Fibroblast of the aortic adventitia (primary cell): Measurements from ENCODE around the gene LRRC63. TPM values are rescaled to one million over a fixed set of nuclear protein-coding genes. Genes with fewer than 3 reads are reported as not detected.
"Not testable (repeated sequence)": the region's sequence is repeated elsewhere in the genome, so short reads cannot be mapped to it uniquely, and the experiment has no call there.

ENCODE experiments used
- DNase-seq: peaks from one replicate; pipeline ENCODE4 v3.0.0-alpha.2; 2010; ENCODE audit warnings: low read depth
- H3K4me3 ChIP-seq: 2 replicates; pipeline ENCODE4 v1.5.1; 2011; ENCODE audit warnings: low read depth, mild to moderate bottlenecking, control low read depth, low read length, moderate library complexity
- CTCF ChIP-seq: IDR thresholded peaks from 2 replicates; pipeline ENCODE4 v1.5.1; 2011; ENCODE audit warnings: mild to moderate bottlenecking, low read length, control low read depth, inconsistent platforms; ENCODE audit not compliant: insufficient read depth
- total RNA-seq: library from RNA; depleted of rRNA; stranded (reverse); fragments of >200 nt; gene quantifications from 2 replicates; pipeline ENCODE4 v1.2.3, GENCODE V29; 2012; ENCODE audit warnings: low replicate concordance

LRRC63 gene
- total RNA-seq, 1 donor: 0.09 TPM

GRCh38 chr13:46202966-46203365 is 8.8 kb upstream of the LRRC63 start:
- DNase-seq: no peak
- no peak for TF ChIP-seq CTCF
- no peak overlapping the region for H3K4me3 ChIP-seq

- TF ChIP-seq CTCF: no peak
- DNase-seq: no peak
- H3K4me3 ChIP-seq: no peak overlapping the region
These were observed 5.6 kb upstream of the LRRC63 start for GRCh38 chr13:46206143-46206542.

GRCh38 chr13:46207828-46208227 is 3.9 kb upstream of the LRRC63 start:
- no peak for DNase-seq
- TF ChIP-seq CTCF: no peak
- H3K4me3 ChIP-seq: no peak overlapping the region

- TF ChIP-seq CTCF: no peak
- H3K4me3 ChIP-seq: no peak overlapping the region
- DNase-seq: no peak
These were observed 1.2 kb upstream of the LRRC63 start for GRCh38 chr13:46210362-46211083.

- DNase-seq: peak; percentile 5
- peak overlapping the region; percentile 65 for H3K4me3 ChIP-seq
- TF ChIP-seq CTCF: no peak
These were observed 629 bp upstream of the LRRC63 start for GRCh38 chr13:46211116-46211482.

GRCh38 chr13:46213242-46213641 is 1.5 kb downstream of the LRRC63 start:
- DNase-seq: no peak
- no peak for TF ChIP-seq CTCF
- no peak overlapping the region for H3K4me3 ChIP-seq

- not testable (repeated sequence) for DNase-seq, H3K4me3 ChIP-seq
These were observed 3.0 kb downstream of the LRRC63 start for GRCh38 chr13:46214741-46215140.

- not testable (repeated sequence) for H3K4me3 ChIP-seq, DNase-seq
These were observed 8.5 kb downstream of the LRRC63 start for GRCh38 chr13:46220234-46220633.
